ENCODE results near the gene ATP5ME. TPM values are rescaled to one million over a fixed set of nuclear protein-coding genes. Genes with fewer than 3 reads are reported as not detected.

The ATP5ME gene
- total and polyA plus RNA-seq, 2 of the 13 experiments (the other 11 are each of a cell fraction or from before 2014, with no cell fraction given): 305 to 753 TPM

GRCh38 chr4:658681-659667 is 15.1 kb downstream of the ATP5ME start (continued):
- TF ChIP-seq ZBTB34 (CRISPR knock-in tag; IDR thresholded peaks at IDR 0.05) (no peak), ZNF432 (CRISPR knock-in tag; IDR thresholded peaks at IDR 0.05; ENCODE audit: borderline replicate concordance) (no peak), SMYD3 (CRISPR knock-in tag; IDR thresholded peaks at IDR 0.05) (no peak), TGIF2 (CRISPR knock-in tag; IDR thresholded peaks at IDR 0.05) (no peak), ZKSCAN1 (IDR thresholded peaks at IDR 0.05; ENCODE audit: low read length) (0 out of 2 replicates have a peak, but pooled peaks have one; percentile 43), NFYB (CRISPR knock-in tag; IDR thresholded peaks at IDR 0.05) (no peak), LCORL (IDR thresholded peaks at IDR 0.05) (no peak), LCORL (CRISPR knock-in tag; IDR thresholded peaks at IDR 0.05) (0 out of 2 replicates have a peak, but pooled peaks have one; percentile 49), CREBL2 (CRISPR knock-in tag; IDR thresholded peaks at IDR 0.05; ENCODE audit: borderline replicate concordance) (no peak), LRRFIP1 (CRISPR knock-in tag; conservative IDR thresholded peaks at IDR 0.05) (no peak), STAG1 (CRISPR knock-in tag; IDR thresholded peaks at IDR 0.05) (no peak), CEBPZ (IDR thresholded peaks at IDR 0.05; ENCODE audit: low read length) (no peak), ZNF770 (CRISPR knock-in tag; IDR thresholded peaks at IDR 0.05) (0 out of 2 replicates have a peak, but pooled peaks have one; percentile 38), HOXA7 (CRISPR knock-in tag; IDR thresholded peaks at IDR 0.05) (peak; percentile 48; the same call in 1 of the 2 replicates)

All from HepG2 (cell line).